Glutamatergic neuron (in vitro differentiated cells): ENCODE data around the gene ZMIZ1. TPM values are rescaled to one million over a fixed set of nuclear protein-coding genes. Genes with fewer than 3 reads are reported as not detected.

ENCODE experiments used
- DNase-seq: peaks from one replicate; pipeline ENCODE4 v3.0.0; 2022
- H3K27ac Mint-ChIP-seq: one replicate; pipeline ENCODE4 v1.8.0; 2020; ENCODE audit warnings: mild to moderate bottlenecking, mixed read lengths, inconsistent platforms; ENCODE audit not compliant: unreplicated experiment
- H3K27me3 Mint-ChIP-seq: one replicate; pipeline ENCODE4 v1.8.0; 2020; ENCODE audit warnings: mild to moderate bottlenecking, moderate library complexity, mixed read lengths, inconsistent platforms; ENCODE audit not compliant: unreplicated experiment
- H3K36me3 Mint-ChIP-seq: one replicate; pipeline ENCODE4 v1.8.0; 2020; ENCODE audit warnings: mild to moderate bottlenecking, mixed read lengths, inconsistent platforms; ENCODE audit not compliant: unreplicated experiment
- H3K4me1 Mint-ChIP-seq: one replicate; pipeline ENCODE4 v1.8.0; 2020; ENCODE audit warnings: mild to moderate bottlenecking, low read depth, mixed read lengths, inconsistent platforms; ENCODE audit not compliant: unreplicated experiment
- H3K4me3 Mint-ChIP-seq: one replicate; pipeline ENCODE4 v1.8.0; 2020; ENCODE audit warnings: mild to moderate bottlenecking, mixed read lengths, inconsistent platforms; ENCODE audit not compliant: unreplicated experiment
- H3K9me3 Mint-ChIP-seq: one replicate; pipeline ENCODE4 v1.8.0; 2020; ENCODE audit warnings: mild to moderate bottlenecking, moderate library complexity, mixed read lengths, inconsistent platforms; ENCODE audit not compliant: unreplicated experiment
- CTCF ChIP-seq: fragments of 200-600 bp; sonication (generic); IDR thresholded peaks from one replicate; pipeline ENCODE4 v1.5.0; 2021; ENCODE audit not compliant: partially characterized antibody, unreplicated experiment
- total RNA-seq: library from RNA; stranded (reverse); fragmentation: NEBNext Ultra II Directional; extraction: Animal tissue kit (Norgen Biotek cat#: 25700); gene quantifications from one replicate; pipeline ENCODE4 v1.2.1, GENCODE V29; 2021; ENCODE audit not compliant: unreplicated experiment

Gene ZMIZ1
- total RNA-seq, 1 donor from 2014 or later: 230 TPM

- Mint-ChIP-seq H3K9me3 (peaks cover 9% of the 10 kb centered on the region), H3K27ac (no peak overlapping the region), H3K4me1 (peaks cover 18% of the 10 kb centered on the region), H3K4me3 (no peak overlapping the region), H3K27me3 (peaks cover 11% of the 10 kb centered on the region), H3K36me3 (no peaks in the 10 kb centered on the region)
- DNase-seq: no peak
- no peak for TF ChIP-seq CTCF
Measured at GRCh38 chr10:79021331-79021907, 47.3 kb upstream of the ZMIZ1 start.

GRCh38 chr10:79021948-79022499 lies 46.7 kb upstream of the ZMIZ1 start:
- H3K4me1 Mint-ChIP-seq: peaks cover 18% of the 10 kb centered on the region
- H3K27me3 Mint-ChIP-seq: peaks cover 14% of the 10 kb centered on the region
- H3K9me3 Mint-ChIP-seq: peaks cover 12% of the 10 kb centered on the region
- TF ChIP-seq CTCF: no peak
- no peak for DNase-seq
- H3K4me3 Mint-ChIP-seq: no peak overlapping the region
- no peak overlapping the region for H3K27ac Mint-ChIP-seq
- H3K36me3 Mint-ChIP-seq: no peaks in the 10 kb centered on the region

GRCh38 chr10:79022565-79023230 lies 46.1 kb upstream of the ZMIZ1 start:
- Mint-ChIP-seq H3K4me1 (peaks cover 20% of the 10 kb centered on the region), H3K9me3 (peaks cover 13% of the 10 kb centered on the region), H3K27ac (peak overlapping the region; percentile 55), H3K27me3 (peaks cover 16% of the 10 kb centered on the region), H3K36me3 (no peaks in the 10 kb centered on the region), H3K4me3 (no peak overlapping the region)
- no peak for DNase-seq
- no peak for TF ChIP-seq CTCF

- DNase-seq: no peak
- peaks cover 13% of the 10 kb centered on the region for H3K9me3 Mint-ChIP-seq
- peaks cover 20% of the 10 kb centered on the region for H3K4me1 Mint-ChIP-seq
- peaks cover 19% of the 10 kb centered on the region for H3K27me3 Mint-ChIP-seq
- H3K27ac Mint-ChIP-seq: peak overlapping the region; percentile 43
- no peak for TF ChIP-seq CTCF
- H3K36me3 Mint-ChIP-seq: no peaks in the 10 kb centered on the region
- no peak overlapping the region for H3K4me3 Mint-ChIP-seq
Measured at GRCh38 chr10:79023240-79024162, 45.3 kb upstream of the ZMIZ1 start.
